ENCODE measurements around the gene GPR137. TPM values are rescaled to one million over a fixed set of nuclear protein-coding genes. Genes with fewer than 3 reads are reported as not detected.
"Not testable (repeated sequence)": the region's sequence is repeated elsewhere in the genome, so short reads cannot be mapped to it uniquely, and the experiment has no call there.

The GPR137 gene
- total RNA-seq, 4 donors from 2014 or later, result 6.4 to 35.2 (median 27.4) TPM

- Histone ChIP-seq H3K36me3 (no peaks in the 10 kb centered on the region), H3K27me3 (no peaks in the 10 kb centered on the region), H3K4me1 (peaks cover 20 to 43% (median 35%) of the 10 kb centered on the region in 4 donors), H3K9me3 (no peaks in the 10 kb centered on the region), H3K27ac (peak overlapping the region; percentile 90 to 99 (median 94)), H3K4me3 (peak overlapping the region; percentile 62 to 78 (median 70))
- 10% methylated on average over 4 of the region's 6 CpGs; no CpG with 5 or more reads in 1 of the 2 donors for WGBS, 2 donors (ENCODE audit: low coverage in 1 of 2)
- intact Hi-C loops (cut with DNase I; ENCODE audit: low total_unique reads), result no loop called here
- peak; percentile 70 for DNase-seq
- in situ Hi-C loops (cut with MboI; ENCODE audit: low pct_ligation_motif_present in 1 of 4, low pct_unique_long_range_greater_than_20kb in 1 of 4, low sequenced_read_pairs in 3 of 4), result no loop called here
- TF ChIP-seq POLR2A (IDR thresholded peaks at IDR 0.05) (no peak), POLR2AphosphoS5 (IDR thresholded peaks at IDR 0.05) (no peak), EP300 (IDR thresholded peaks at IDR 0.05; ENCODE audit: low read depth) (no peak), CTCF (IDR thresholded peaks at IDR 0.05) (no peak)
These were observed 40.2 kb upstream of the GPR137 start for GRCh38 chr11:64245401-64245796.

GRCh38 chr11:64245797-64246620 lies 39.6 kb upstream of the GPR137 start:
- peaks cover 24 to 47% (median 38%) of the 10 kb centered on the region in 4 donors for H3K4me1 ChIP-seq
- 2% methylated on average over 21 of the region's 46 CpGs; no CpG with 5 or more reads in 1 of the 2 donors for WGBS, 2 donors (ENCODE audit: low coverage in 1 of 2)
- in situ Hi-C loops (cut with MboI; ENCODE audit: low pct_ligation_motif_present in 1 of 4, low pct_unique_long_range_greater_than_20kb in 1 of 4, low sequenced_read_pairs in 3 of 4), result no loop called here

DNA sequence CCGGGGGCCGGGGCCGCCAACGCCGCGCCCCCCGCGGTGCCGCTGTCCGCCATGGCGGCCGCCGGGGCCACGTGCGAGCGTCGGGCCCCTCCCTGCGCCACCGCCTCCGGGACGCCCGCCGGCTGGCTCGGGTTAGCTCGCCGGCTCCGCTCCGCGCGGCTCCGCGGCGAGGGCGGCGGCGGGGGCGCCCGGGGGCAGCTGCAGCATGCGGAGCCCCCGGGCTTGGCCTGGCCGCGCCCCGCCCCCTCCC lies 39.1 kb upstream of the GPR137 start:
- WGBS, 2 donors (ENCODE audit: low coverage in 1 of 2), result 1% methylated on average over 23 of the region's 43 CpGs; no CpG with 5 or more reads in 1 of the 2 donors
- H3K36me3 ChIP-seq; in situ Hi-C loops (cut with MboI; ENCODE audit: low pct_ligation_motif_present in 1 of 4, low pct_unique_long_range_greater_than_20kb in 1 of 4, low sequenced_read_pairs in 3 of 4); H3K27me3 ChIP-seq; DNase-seq; H3K9me3 ChIP-seq; intact Hi-C loops (cut with DNase I; ENCODE audit: low total_unique reads): not testable (repeated sequence)
- H3K27ac ChIP-seq, result peak overlapping the region; percentile 90 to 99 (median 94)
- peak overlapping the region; percentile 62 to 78 (median 70) for H3K4me3 ChIP-seq
- H3K4me1 ChIP-seq, result peaks cover 24 to 49% (median 40%) of the 10 kb centered on the region in 4 donors

More at GRCh38 chr11:64245797-64246620, 39.6 kb upstream of the GPR137 start:
- Histone ChIP-seq H3K36me3 (no peaks in the 10 kb centered on the region), H3K4me3 (peak overlapping the region; percentile 62 to 78 (median 70)), H3K27ac (peak overlapping the region; percentile 90 to 99 (median 94)), H3K27me3 (no peaks in the 10 kb centered on the region), H3K9me3 (no peaks in the 10 kb centered on the region)
- DNase-seq, result peak; percentile 77
- TF ChIP-seq POLR2A (IDR thresholded peaks at IDR 0.05), result peak; percentile 68
- TF ChIP-seq POLR2AphosphoS5 (IDR thresholded peaks at IDR 0.05), result peak in 2 of 3 donors; percentile 17 to 58
- peak in 2 of 5 experiments; percentile 13 to 21 for TF ChIP-seq CTCF (IDR thresholded peaks at IDR 0.05)
- TF ChIP-seq EP300 (IDR thresholded peaks at IDR 0.05; ENCODE audit: low read depth), result no peak
- intact Hi-C loops (cut with DNase I; ENCODE audit: low total_unique reads), result no loop called here

DNA sequence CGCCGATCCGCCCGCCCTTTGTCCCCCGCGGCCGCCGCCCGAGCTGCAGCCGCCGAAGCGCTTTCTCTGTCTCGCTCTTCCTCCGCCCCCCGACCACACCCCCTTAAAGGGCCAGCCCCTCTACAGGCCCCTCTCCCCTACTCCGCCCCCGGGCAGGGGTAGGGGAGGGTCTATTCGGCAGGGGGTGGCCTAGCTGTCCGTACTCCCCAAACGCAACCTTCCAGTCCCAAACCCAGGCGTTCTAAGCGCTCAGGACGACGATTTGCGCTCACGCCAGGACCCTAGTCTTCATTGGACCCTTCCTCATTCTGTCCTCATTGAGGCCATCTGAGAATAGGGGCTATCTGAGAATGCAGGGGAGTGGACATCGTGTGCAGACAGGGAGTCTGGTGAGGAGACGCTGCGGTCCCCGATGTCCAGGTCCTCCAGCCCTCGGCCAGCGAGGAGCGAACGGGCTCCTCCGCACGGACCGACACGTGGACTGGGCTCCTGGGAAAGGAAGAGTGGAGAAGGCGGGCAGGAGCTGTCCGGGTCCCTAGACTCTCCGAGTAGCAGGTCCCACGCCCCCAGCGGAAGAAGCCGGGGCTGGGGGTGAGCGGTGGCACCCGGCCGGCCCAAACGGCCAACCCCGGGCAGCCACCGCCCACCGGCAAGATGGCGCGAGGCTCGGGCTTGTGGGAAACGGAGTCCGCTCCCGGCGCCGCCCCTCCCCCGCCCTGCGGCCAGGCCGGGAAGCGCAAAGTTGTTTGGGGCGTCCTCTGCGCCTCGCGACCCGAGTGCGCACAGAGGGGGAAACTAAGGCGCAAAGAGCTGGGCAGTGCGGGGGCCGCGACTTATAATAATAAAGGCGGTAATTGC lies 38.5 kb upstream of the GPR137 start, which contains the start of gene PPP1R14B:
TSS of gene PPP1R14B (minus strand) at position 73 of the 858 bp plus-strand sequence. CDS start 270 bp downstream, outside the sequence.
- Histone ChIP-seq H3K4me3 (peak within 1 kb of the TSS; percentile 62 to 78 (median 70)), H3K27ac (peak within 1 kb of the TSS; percentile 90 to 99 (median 94)), H3K4me1 (peaks cover 23 to 50% (median 41%) of the 10 kb centered on the region in 4 donors), H3K36me3 (no peaks in the 10 kb centered on the region), H3K27me3 (no peaks in the 10 kb centered on the region), H3K9me3 (no peaks in the 10 kb centered on the region)
- 2% methylated on average over 45 of the region's 74 CpGs; no CpG with 5 or more reads in 1 of the 2 donors for WGBS, 2 donors (ENCODE audit: low coverage in 1 of 2)
- in situ Hi-C loops (cut with MboI; ENCODE audit: low pct_ligation_motif_present in 1 of 4, low pct_unique_long_range_greater_than_20kb in 1 of 4, low sequenced_read_pairs in 3 of 4), result no loop called here
- intact Hi-C loops (cut with DNase I; ENCODE audit: low total_unique reads), result no loop called here
- DNase-seq, result peak; percentile 92
- peak; percentile 54 for TF ChIP-seq POLR2A (IDR thresholded peaks at IDR 0.05)
- peak in 2 of 3 donors; percentile 48 to 65 for TF ChIP-seq POLR2AphosphoS5 (IDR thresholded peaks at IDR 0.05)
- TF ChIP-seq CTCF (IDR thresholded peaks at IDR 0.05), result peak in 3 of 5 experiments; percentile 16 to 39 (median 21)
- TF ChIP-seq EP300 (IDR thresholded peaks at IDR 0.05; ENCODE audit: low read depth), result no peak

Measured in transverse colon (tissue), 4 donors.